ENCODE measurements around the gene ADAMTS15.

DNA sequence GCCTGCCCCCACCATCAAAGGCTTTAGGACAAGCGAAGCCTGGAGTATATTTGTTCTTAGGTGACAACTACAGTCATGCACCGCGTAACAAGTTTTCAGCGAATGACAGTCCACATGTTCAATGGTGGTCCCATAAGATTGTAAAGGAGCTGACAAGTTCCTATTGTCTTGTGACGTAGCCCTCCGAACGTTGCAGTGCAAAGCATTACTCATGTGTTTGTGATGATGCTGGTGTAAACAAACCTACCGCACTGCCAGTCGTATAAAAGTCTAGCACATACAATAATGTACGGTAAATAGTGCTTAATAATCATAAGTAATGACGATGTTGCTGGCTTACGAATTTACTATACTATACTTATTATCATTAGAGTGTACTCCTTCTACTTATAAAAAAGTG lies 41.3 kb downstream of the ADAMTS15 start:
- no peak for TF ChIP-seq POLR2AphosphoS5 (IDR thresholded peaks at IDR 0.05)
- TF ChIP-seq, protein P1, sequence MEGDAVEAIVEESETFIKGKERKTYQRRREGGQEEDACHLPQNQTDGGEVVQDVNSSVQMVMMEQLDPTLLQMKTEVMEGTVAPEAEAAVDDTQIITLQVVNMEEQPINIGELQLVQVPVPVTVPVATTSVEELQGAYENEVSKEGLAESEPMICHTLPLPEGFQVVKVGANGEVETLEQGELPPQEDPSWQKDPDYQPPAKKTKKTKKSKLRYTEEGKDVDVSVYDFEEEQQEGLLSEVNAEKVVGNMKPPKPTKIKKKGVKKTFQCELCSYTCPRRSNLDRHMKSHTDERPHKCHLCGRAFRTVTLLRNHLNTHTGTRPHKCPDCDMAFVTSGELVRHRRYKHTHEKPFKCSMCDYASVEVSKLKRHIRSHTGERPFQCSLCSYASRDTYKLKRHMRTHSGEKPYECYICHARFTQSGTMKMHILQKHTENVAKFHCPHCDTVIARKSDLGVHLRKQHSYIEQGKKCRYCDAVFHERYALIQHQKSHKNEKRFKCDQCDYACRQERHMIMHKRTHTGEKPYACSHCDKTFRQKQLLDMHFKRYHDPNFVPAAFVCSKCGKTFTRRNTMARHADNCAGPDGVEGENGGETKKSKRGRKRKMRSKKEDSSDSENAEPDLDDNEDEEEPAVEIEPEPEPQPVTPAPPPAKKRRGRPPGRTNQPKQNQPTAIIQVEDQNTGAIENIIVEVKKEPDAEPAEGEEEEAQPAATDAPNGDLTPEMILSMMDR (IDR thresholded peaks at IDR 0.05) = no peak
- no peak for TF ChIP-seq EP300 (IDR thresholded peaks at IDR 0.05)

Data from sigmoid colon (tissue), 4 donors.